ENCODE results near the gene NREP.

The NREP gene

DNA sequence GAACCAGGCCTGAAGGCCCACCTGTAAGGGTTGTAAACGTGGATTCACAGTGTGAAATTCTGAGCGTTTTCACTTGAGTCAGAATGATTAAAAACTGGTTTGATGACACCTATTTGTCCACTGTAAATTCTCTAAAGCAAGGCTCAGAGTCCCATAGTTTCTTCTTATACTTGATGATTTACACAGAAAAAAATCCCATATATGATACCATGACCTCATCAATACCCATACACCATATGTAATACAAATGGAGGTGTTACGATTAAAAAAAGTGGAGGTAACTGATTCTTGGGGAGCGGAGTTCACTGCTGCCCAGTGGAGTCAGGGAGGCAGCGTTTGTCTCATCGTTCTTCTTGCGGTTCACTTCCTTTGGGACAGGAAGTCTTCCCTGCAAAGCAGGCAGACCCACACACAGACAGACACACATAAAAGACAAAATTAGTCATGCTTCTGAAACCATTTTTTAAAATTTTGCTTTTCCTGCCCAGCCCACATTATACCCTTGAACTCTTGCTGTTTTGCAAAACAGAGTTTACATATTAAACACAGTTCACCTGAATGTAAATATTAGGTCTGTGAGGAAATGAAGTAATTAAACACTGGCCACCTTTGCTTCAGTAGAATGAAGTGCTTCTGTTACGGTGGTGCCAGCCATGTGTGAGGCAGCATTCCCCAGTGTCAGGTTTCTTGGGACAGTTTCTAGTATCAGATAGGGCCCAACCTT lies 26.2 kb downstream of the NREP start:
- no peak for DNase-seq
- Histone ChIP-seq H3K27me3 (ENCODE audit: insufficient read depth, low read depth, severe bottlenecking) (no peaks in the 10 kb centered on the region), H3K9me3 (ENCODE audit: severe bottlenecking) (no peaks in the 10 kb centered on the region), H3K36me3 (peaks cover 14% of the 10 kb centered on the region), H3K27ac (no peak overlapping the region), H3K4me3 (ENCODE audit: low read depth, low read length) (no peak overlapping the region)
- no peak for TF ChIP-seq CTCF (IDR thresholded peaks at IDR 0.05; ENCODE audit: low read depth, low read length)

DNA sequence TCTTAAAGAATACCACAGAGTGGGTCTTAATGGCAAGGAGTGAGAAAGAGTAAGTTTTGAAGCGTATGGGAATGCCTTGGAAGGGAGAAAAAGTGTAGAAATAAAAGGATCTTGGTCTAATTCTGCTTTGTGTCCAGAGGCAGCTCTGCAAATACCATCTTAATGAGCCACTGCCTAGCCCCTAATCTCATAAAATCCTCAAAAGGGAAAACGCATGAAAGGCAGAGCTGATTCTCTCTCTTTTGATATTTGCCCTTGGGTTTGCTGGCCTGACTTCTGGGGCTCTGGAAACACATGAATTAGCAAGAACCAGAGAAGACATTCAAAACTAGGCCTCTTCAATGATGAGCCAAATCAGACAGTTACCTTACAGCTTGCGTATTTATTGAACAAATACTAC lies 28.1 kb downstream of the NREP start:
- DNase-seq = no peak
- Histone ChIP-seq H3K9me3 (ENCODE audit: severe bottlenecking) (no peaks in the 10 kb centered on the region), H3K4me3 (ENCODE audit: low read depth, low read length) (no peak overlapping the region), H3K36me3 (peaks cover 12% of the 10 kb centered on the region), H3K27ac (no peak overlapping the region), H3K27me3 (ENCODE audit: insufficient read depth, low read depth, severe bottlenecking) (no peaks in the 10 kb centered on the region)
- TF ChIP-seq CTCF (IDR thresholded peaks at IDR 0.05; ENCODE audit: low read depth, low read length) = no peak

- H3K4me3 ChIP-seq (ENCODE audit: low read depth, low read length) = no peak overlapping the region
Observed at GRCh38 chr5:111726986-111727385, 30.0 kb downstream of the NREP start.

GRCh38 chr5:111722140-111722539 lies 34.9 kb downstream of the NREP start:
- no peak for DNase-seq
- Histone ChIP-seq H3K27me3 (ENCODE audit: insufficient read depth, low read depth, severe bottlenecking) (no peaks in the 10 kb centered on the region), H3K27ac (no peak overlapping the region), H3K36me3 (0 out of 2 replicates have a peak, but pooled peaks cover 5% of the 10 kb centered on the region), H3K4me3 (ENCODE audit: low read depth, low read length) (no peak overlapping the region), H3K9me3 (ENCODE audit: severe bottlenecking) (peaks cover 2% of the 10 kb centered on the region)
- TF ChIP-seq CTCF (IDR thresholded peaks at IDR 0.05; ENCODE audit: low read depth, low read length) = no peak

More at GRCh38 chr5:111726986-111727385, 30.0 kb downstream of the NREP start:
- Histone ChIP-seq H3K36me3 (peaks cover 8% of the 10 kb centered on the region; the same call in 1 of the 2 replicates), H3K27me3 (ENCODE audit: insufficient read depth, low read depth, severe bottlenecking) (no peaks in the 10 kb centered on the region), H3K9me3 (ENCODE audit: severe bottlenecking) (no peaks in the 10 kb centered on the region), H3K27ac (no peak overlapping the region)
- no peak for TF ChIP-seq CTCF (IDR thresholded peaks at IDR 0.05; ENCODE audit: low read depth, low read length)
- DNase-seq = no peak

- Histone ChIP-seq H3K4me3 (ENCODE audit: low read depth, low read length) (no peak overlapping the region), H3K9me3 (ENCODE audit: severe bottlenecking) (peaks cover 7% of the 10 kb centered on the region), H3K36me3 (no peaks in the 10 kb centered on the region), H3K27ac (peak overlapping the region; percentile 87), H3K27me3 (ENCODE audit: insufficient read depth, low read depth, severe bottlenecking) (no peaks in the 10 kb centered on the region)
- DNase-seq = no peak
- no peak for TF ChIP-seq CTCF (IDR thresholded peaks at IDR 0.05; ENCODE audit: low read depth, low read length)
Observed at GRCh38 chr5:111720333-111720890, 36.6 kb downstream of the NREP start.
